ENCODE measurements around the gene URB1.
"Not testable (repeated sequence)": the region's sequence is repeated elsewhere in the genome, so short reads cannot be mapped to it uniquely, and the experiment has no call there.

Gene URB1

GRCh38 chr21:32370998-32371766 is 21.6 kb downstream of the URB1 start:
- no peak for DNase-seq

GRCh38 chr21:32368961-32369360 is 23.9 kb downstream of the URB1 start:
- DNase-seq = not testable (repeated sequence)

GRCh38 chr21:32368386-32368785 is 24.4 kb downstream of the URB1 start:
- DNase-seq = no peak

- DNase-seq = no peak
Measured at GRCh38 chr21:32367158-32367557, 25.7 kb downstream of the URB1 start.

- DNase-seq = no peak
Measured at GRCh38 chr21:32366191-32366590, 26.6 kb downstream of the URB1 start.

GRCh38 chr21:32364796-32365195 is 28.0 kb downstream of the URB1 start:
- no peak for DNase-seq

- DNase-seq = no peak
Measured at GRCh38 chr21:32364387-32364786, 28.4 kb downstream of the URB1 start.

- DNase-seq = no peak
Measured at GRCh38 chr21:32360401-32360975, 32.3 kb downstream of the URB1 start.

- no peak for DNase-seq
Measured at GRCh38 chr21:32359719-32360260, 33.0 kb downstream of the URB1 start.

GRCh38 chr21:32356874-32357395 is 35.9 kb downstream of the URB1 start:
- DNase-seq = no peak

- no peak for DNase-seq
Measured at GRCh38 chr21:32353002-32353711, 39.7 kb downstream of the URB1 start.

GRCh38 chr21:32352526-32352925 is 40.3 kb downstream of the URB1 start:
- DNase-seq = no peak

- no peak for DNase-seq
Measured at GRCh38 chr21:32351428-32351827, 41.4 kb downstream of the URB1 start.

GRCh38 chr21:32350981-32351380 is 41.8 kb downstream of the URB1 start:
- DNase-seq = no peak

- no peak for DNase-seq
Measured at GRCh38 chr21:32350211-32350980, 42.4 kb downstream of the URB1 start.

- DNase-seq = no peak
Measured at GRCh38 chr21:32349333-32349944, 43.4 kb downstream of the URB1 start.

GRCh38 chr21:32348604-32349332 is 44.0 kb downstream of the URB1 start:
- DNase-seq = no peak

GRCh38 chr21:32347977-32348376 is 44.8 kb downstream of the URB1 start:
- no peak for DNase-seq

- no peak for DNase-seq
Measured at GRCh38 chr21:32347351-32347750, 45.5 kb downstream of the URB1 start.

- DNase-seq = no peak
Measured at GRCh38 chr21:32346951-32347350, 45.9 kb downstream of the URB1 start.

Measured in CD4-positive, alpha-beta T cell treated with Interleukin-17A for 1 hour (primary cell).